PC-3 (cell line): ENCODE data around the gene FGD5. TPM values are rescaled to one million over a fixed set of nuclear protein-coding genes. Genes with fewer than 3 reads are reported as not detected.

Source experiments
- ATAC-seq: fragments of 200-7000 bp; cut with Tn5 transposase; 2 replicates; pipeline ENCODE4 v1.9.1; 2020; ENCODE audit warnings: mild to moderate bottlenecking, moderate library complexity
- BruUV-seq: library from RNA; stranded (reverse); fragments of 400-500 nt; replicated peaks from 2 replicates; lab custom pipeline; 2021; lab: Mats Ljungman, UMichigan
- CTCF ChIA-PET: fragments of 300-600 bp; sonication (Branson Sonifier 250); formaldehyde crosslinking; loops from one replicate; lab custom pipeline; 2022; ENCODE audit warnings: antibody characterized with exemption; lab: Charles Lee
- POLR2A ChIA-PET: fragments of 300-600 bp; sonication (Branson Sonifier 250); formaldehyde crosslinking; loops from one replicate; lab custom pipeline; 2022; ENCODE audit warnings: antibody characterized with exemption; ENCODE audit not compliant: unreplicated experiment; lab: Charles Lee
- DNase-seq: peaks from one replicate; pipeline ENCODE4 v3.0.0-alpha.2; 2015
- H2AFZ ChIP-seq: fragments of 300-600 bp; sonication (generic); 2 replicates; pipeline ENCODE4 v1.6.0; 2016; ENCODE audit warnings: antibody characterized with exemption, low read length
- H3F3A ChIP-seq: fragments of 300-600 bp; sonication (generic); one replicate; pipeline ENCODE4 v1.6.0; 2017; ENCODE audit warnings: antibody characterized with exemption, low read length, control low read depth, mild to moderate bottlenecking; ENCODE audit not compliant: unreplicated experiment
- H3K27ac ChIP-seq: fragments of 300-600 bp; sonication (generic); 2 replicates; pipeline ENCODE4 v1.5.1; 2016; ENCODE audit warnings: mild to moderate bottlenecking, low read length
- H3K27me3 ChIP-seq: fragments of 300-600 bp; sonication (generic); 2 replicates; pipeline ENCODE4 v1.6.1; 2016; ENCODE audit warnings: low read length, mixed read lengths
- H3K36me3 ChIP-seq: fragments of 300-600 bp; sonication (generic); 2 replicates; pipeline ENCODE4 v1.6.1; 2016; ENCODE audit warnings: low read depth, mixed run types, low read length, mixed read lengths
- H3K4me1 ChIP-seq: fragments of 300-600 bp; sonication (generic); 2 replicates; pipeline ENCODE4 v1.5.1; 2016; ENCODE audit warnings: low read length; ENCODE audit not compliant: insufficient read depth
- H3K4me2 ChIP-seq: fragments of 300-600 bp; sonication (generic); 2 replicates; pipeline ENCODE4 v1.6.0; 2016; ENCODE audit warnings: low read length
- H3K4me3 ChIP-seq: fragments of 300-600 bp; sonication (generic); 2 replicates; pipeline ENCODE4 v1.5.1; 2016; ENCODE audit warnings: mild to moderate bottlenecking, low read length, mixed read lengths
- H3K79me2 ChIP-seq: fragments of 300-600 bp; sonication (generic); 2 replicates; pipeline ENCODE4 v1.6.1; 2017; ENCODE audit warnings: low read length, mixed read lengths
- H3K9ac ChIP-seq: fragments of 300-600 bp; sonication (generic); 2 replicates; pipeline ENCODE4 v1.6.0; 2016; ENCODE audit warnings: mild to moderate bottlenecking, low read length
- H3K9me2 ChIP-seq: fragments of 300-600 bp; sonication (generic); replicated peaks from 2 replicates; pipeline ENCODE4 v1.6.1; 2016; ENCODE audit warnings: mixed run types, low read length, mixed read lengths
- H3K9me3 ChIP-seq: fragments of 300-600 bp; sonication (generic); 2 replicates; pipeline ENCODE4 v1.6.1; 2016; ENCODE audit warnings: low read length, mixed read lengths
- H4K20me1 ChIP-seq: fragments of 300-600 bp; sonication (generic); 2 replicates; pipeline ENCODE4 v1.6.1; 2016; ENCODE audit warnings: low read length, mixed read lengths
- CTCF ChIP-seq: fragments of 300-600 bp; sonication (generic); conservative IDR thresholded peaks from 2 replicates; pipeline ENCODE4 v1.5.1; 2017; ENCODE audit warnings: antibody characterized with exemption, low read depth, mild to moderate bottlenecking, low read length
- EZH2 ChIP-seq: fragments of 300-600 bp; sonication (generic); IDR thresholded peaks from one replicate; pipeline ENCODE4 v1.6.1; 2017; ENCODE audit warnings: antibody characterized with exemption, mild to moderate bottlenecking, low read length; ENCODE audit not compliant: unreplicated experiment
- EZH2phosphoT487 ChIP-seq: fragments of 300-600 bp; sonication (generic); IDR thresholded peaks from 2 replicates; pipeline ENCODE4 v1.6.1; 2018; ENCODE audit warnings: mild to moderate bottlenecking, antibody characterized with exemption, low read length, borderline replicate concordance
- intact Hi-C: fragments of 100-400 bp; cut with micrococcal nuclease; formaldehyde crosslinking; loops from 2 replicates; pipeline ENCODE4 v1.9.0; 2023
- total RNA-seq: library from RNA; depleted of rRNA; stranded (reverse); fragments of >200 nt; gene quantifications from 2 replicates; pipeline ENCODE4 v1.2.3, GENCODE V29; 2014

The FGD5 gene
- total RNA-seq, 1 experiment from 2014 or later, result not detected

- no peak overlapping the region for H3K27ac ChIP-seq
- H3K36me3 ChIP-seq, result no peaks in the 10 kb centered on the region
- BruUV-seq, result no TSS peak
- no peaks in the 10 kb centered on the region for H3K9me3 ChIP-seq
- TF ChIP-seq EZH2phosphoT487 (no peak), CTCF (no peak), EZH2 (no peak)
- peaks cover 7% of the 10 kb centered on the region; the same call in 1 of the 2 replicates for H3K4me1 ChIP-seq
- intact Hi-C loops, result no loop called here
- H4K20me1 ChIP-seq, result no peaks in the 10 kb centered on the region
- no peak overlapping the region for H3K9ac ChIP-seq
- no peaks in the 10 kb centered on the region for H3K79me2 ChIP-seq
- ChIA-PET CTCF (no interaction called here), POLR2A (no interaction called here)
- H3K9me2 ChIP-seq, result no peaks in the 10 kb centered on the region
- H3K27me3 ChIP-seq, result peaks cover 70% of the 10 kb centered on the region
- H2AFZ ChIP-seq, result no peak overlapping the region
- no peak overlapping the region for H3K4me3 ChIP-seq
- DNase-seq (peak; percentile 44), ATAC-seq (no peak; the same call in 1 of the 2 replicates)
- H3F3A ChIP-seq, result no peaks in the 10 kb centered on the region
- H3K4me2 ChIP-seq, result no peak overlapping the region
These were observed 19.6 kb upstream of the FGD5 start for GRCh38 chr3:14799146-14799545.

- intact Hi-C loops, result no loop called here
- no peak overlapping the region for H3K27ac ChIP-seq
- peaks cover 7% of the 10 kb centered on the region; the same call in 1 of the 2 replicates for H3K4me1 ChIP-seq
- ChIA-PET CTCF (no interaction called here), POLR2A (no interaction called here)
- H3K4me3 ChIP-seq, result no peak overlapping the region
- TF ChIP-seq EZH2 (no peak), EZH2phosphoT487 (no peak), CTCF (no peak)
- no peaks in the 10 kb centered on the region for H3F3A ChIP-seq
- H2AFZ ChIP-seq, result no peak overlapping the region
- H3K9ac ChIP-seq, result no peak overlapping the region
- H3K79me2 ChIP-seq, result no peaks in the 10 kb centered on the region
- no TSS peak for BruUV-seq
- peaks cover 51% of the 10 kb centered on the region for H3K27me3 ChIP-seq
- H3K4me2 ChIP-seq, result no peak overlapping the region
- no peaks in the 10 kb centered on the region for H3K9me3 ChIP-seq
- H3K9me2 ChIP-seq, result no peaks in the 10 kb centered on the region
- H4K20me1 ChIP-seq, result no peaks in the 10 kb centered on the region
- ATAC-seq (no peak), DNase-seq (no peak)
- H3K36me3 ChIP-seq, result no peaks in the 10 kb centered on the region
These were observed 17.7 kb upstream of the FGD5 start for GRCh38 chr3:14801031-14801430.

- TF ChIP-seq EZH2phosphoT487, result no peak
- no peak for TF ChIP-seq EZH2
- no peak for TF ChIP-seq CTCF
- peaks cover 43% of the 10 kb centered on the region for H3K27me3 ChIP-seq
- ChIA-PET CTCF (no interaction called here), POLR2A (no interaction called here)
- H3K4me1 ChIP-seq, result peaks cover 7% of the 10 kb centered on the region; the same call in 1 of the 2 replicates
- no TSS peak for BruUV-seq
- H3K9me2 ChIP-seq, result no peaks in the 10 kb centered on the region
- intact Hi-C loops, result no loop called here
- H3K4me2 ChIP-seq, result no peak overlapping the region
- no peaks in the 10 kb centered on the region for H3K36me3 ChIP-seq
- H3K9ac ChIP-seq, result no peak overlapping the region
- no peaks in the 10 kb centered on the region for H3K79me2 ChIP-seq
- H3F3A ChIP-seq, result no peaks in the 10 kb centered on the region
- no peak overlapping the region for H3K4me3 ChIP-seq
- DNase-seq (no peak), ATAC-seq (no peak)
- no peak overlapping the region for H3K27ac ChIP-seq
- no peaks in the 10 kb centered on the region for H4K20me1 ChIP-seq
- H3K9me3 ChIP-seq, result no peaks in the 10 kb centered on the region
- H2AFZ ChIP-seq, result no peak overlapping the region
These were observed 16.9 kb upstream of the FGD5 start for GRCh38 chr3:14801668-14802380.
